ENCODE data around the gene MACROD1. TPM values are rescaled to one million over a fixed set of nuclear protein-coding genes. Genes with fewer than 3 reads are reported as not detected.

MACROD1 gene
- total and polyA plus RNA-seq, 2 experiments from 2014 or later, result 21.2 to 29.8 TPM

DNA sequence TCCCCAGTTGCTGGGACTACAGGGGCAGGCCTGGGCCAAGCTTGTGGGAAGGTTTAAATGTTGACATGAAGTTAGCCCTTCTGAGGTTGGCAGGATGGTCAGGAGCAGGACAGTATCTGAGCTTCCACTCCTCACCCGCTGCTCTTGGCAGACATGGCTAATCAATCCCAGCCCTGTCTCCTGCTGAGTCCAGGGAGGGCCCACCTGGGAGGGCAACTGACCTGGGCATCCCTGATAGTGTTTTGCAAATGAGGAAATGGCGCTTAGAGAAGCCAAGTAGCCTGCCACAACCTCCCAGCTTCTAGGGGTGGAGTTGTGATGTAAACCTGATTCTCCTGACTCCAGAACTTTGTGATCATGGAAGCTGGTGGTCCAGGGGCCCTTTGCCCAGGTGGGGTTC lies 113.5 kb downstream of the MACROD1 start:
- no peak for DNase-seq (ENCODE audit: low spot score)
- H3K4me3 ChIP-seq, result no peak overlapping the region
- H3K27ac ChIP-seq, result no peak overlapping the region
- no peaks in the 10 kb centered on the region for H3K27me3 ChIP-seq
- WGBS (ENCODE audit: low lambda C conversion rate, missing lambda C conversion rate), result 79% methylated on average over 2 of the region's 2 CpGs
- H3K4me2 ChIP-seq, result no peak overlapping the region
- no peaks in the 10 kb centered on the region for H4K20me1 ChIP-seq (ENCODE audit: insufficient read depth, poor library complexity, severe bottlenecking)
- no peaks in the 10 kb centered on the region for H3K9me2 ChIP-seq (replicated peaks; ENCODE audit: insufficient read depth)
- TF ChIP-seq, protein P1, sequence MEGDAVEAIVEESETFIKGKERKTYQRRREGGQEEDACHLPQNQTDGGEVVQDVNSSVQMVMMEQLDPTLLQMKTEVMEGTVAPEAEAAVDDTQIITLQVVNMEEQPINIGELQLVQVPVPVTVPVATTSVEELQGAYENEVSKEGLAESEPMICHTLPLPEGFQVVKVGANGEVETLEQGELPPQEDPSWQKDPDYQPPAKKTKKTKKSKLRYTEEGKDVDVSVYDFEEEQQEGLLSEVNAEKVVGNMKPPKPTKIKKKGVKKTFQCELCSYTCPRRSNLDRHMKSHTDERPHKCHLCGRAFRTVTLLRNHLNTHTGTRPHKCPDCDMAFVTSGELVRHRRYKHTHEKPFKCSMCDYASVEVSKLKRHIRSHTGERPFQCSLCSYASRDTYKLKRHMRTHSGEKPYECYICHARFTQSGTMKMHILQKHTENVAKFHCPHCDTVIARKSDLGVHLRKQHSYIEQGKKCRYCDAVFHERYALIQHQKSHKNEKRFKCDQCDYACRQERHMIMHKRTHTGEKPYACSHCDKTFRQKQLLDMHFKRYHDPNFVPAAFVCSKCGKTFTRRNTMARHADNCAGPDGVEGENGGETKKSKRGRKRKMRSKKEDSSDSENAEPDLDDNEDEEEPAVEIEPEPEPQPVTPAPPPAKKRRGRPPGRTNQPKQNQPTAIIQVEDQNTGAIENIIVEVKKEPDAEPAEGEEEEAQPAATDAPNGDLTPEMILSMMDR (IDR thresholded peaks at IDR 0.05; ENCODE audit: poor library complexity), result no peak
- TF ChIP-seq EZH2 (IDR thresholded peaks at IDR 0.05; ENCODE audit: borderline replicate concordance) (no peak), EZH2phosphoT487 (IDR thresholded peaks at IDR 0.05; ENCODE audit: low read depth, severe bottlenecking, unreplicated experiment) (no peak)
- no peaks in the 10 kb centered on the region for H3K9me3 ChIP-seq (ENCODE audit: low read depth)
- H3K79me2 ChIP-seq, result no peaks in the 10 kb centered on the region
- H2AFZ ChIP-seq, result no peak overlapping the region
- H3K36me3 ChIP-seq (replicated peaks; ENCODE audit: insufficient read depth, low read depth), result no peaks in the 10 kb centered on the region
- no peaks in the 10 kb centered on the region for H3K4me1 ChIP-seq (ENCODE audit: insufficient read depth)

GRCh38 chr11:64051297-64051696 lies 114.6 kb downstream of the MACROD1 start:
- H3K79me2 ChIP-seq, result no peaks in the 10 kb centered on the region
- TF ChIP-seq EZH2 (IDR thresholded peaks at IDR 0.05; ENCODE audit: borderline replicate concordance) (no peak), EZH2phosphoT487 (IDR thresholded peaks at IDR 0.05; ENCODE audit: low read depth, severe bottlenecking, unreplicated experiment) (no peak)
- TF ChIP-seq, protein P1 (IDR thresholded peaks at IDR 0.05; ENCODE audit: poor library complexity), result no peak

GRCh38 chr11:64049509-64049908 lies 116.4 kb downstream of the MACROD1 start:
- 97% methylated on average over 8 of the region's 8 CpGs for WGBS (ENCODE audit: low lambda C conversion rate, missing lambda C conversion rate)
- TF ChIP-seq EZH2phosphoT487 (IDR thresholded peaks at IDR 0.05; ENCODE audit: low read depth, severe bottlenecking, unreplicated experiment) (no peak), EZH2 (IDR thresholded peaks at IDR 0.05; ENCODE audit: borderline replicate concordance) (no peak)
- TF ChIP-seq, protein P1 (IDR thresholded peaks at IDR 0.05; ENCODE audit: poor library complexity), result no peak

More at GRCh38 chr11:64051297-64051696, 114.6 kb downstream of the MACROD1 start:
- no peak overlapping the region for H2AFZ ChIP-seq
- H3K4me3 ChIP-seq, result no peak overlapping the region
- H3K9me2 ChIP-seq (replicated peaks; ENCODE audit: insufficient read depth), result no peaks in the 10 kb centered on the region
- H3K36me3 ChIP-seq (replicated peaks; ENCODE audit: insufficient read depth, low read depth), result no peaks in the 10 kb centered on the region
- H3K4me1 ChIP-seq (ENCODE audit: insufficient read depth), result no peaks in the 10 kb centered on the region
- no peak overlapping the region for H3K4me2 ChIP-seq
- WGBS (ENCODE audit: low lambda C conversion rate, missing lambda C conversion rate), result 95% methylated on average over 19 of the region's 19 CpGs
- no peaks in the 10 kb centered on the region for H3K27me3 ChIP-seq
- H3K27ac ChIP-seq, result no peak overlapping the region
- no peaks in the 10 kb centered on the region for H4K20me1 ChIP-seq (ENCODE audit: insufficient read depth, poor library complexity, severe bottlenecking)
- H3K9me3 ChIP-seq (ENCODE audit: low read depth), result no peaks in the 10 kb centered on the region
- no peak for DNase-seq (ENCODE audit: low spot score)

More at GRCh38 chr11:64049509-64049908, 116.4 kb downstream of the MACROD1 start:
- Histone ChIP-seq H3K79me2 (no peaks in the 10 kb centered on the region), H3K9me2 (replicated peaks; ENCODE audit: insufficient read depth) (no peaks in the 10 kb centered on the region), H3K4me1 (ENCODE audit: insufficient read depth) (no peaks in the 10 kb centered on the region), H3K27me3 (no peaks in the 10 kb centered on the region), H3K9me3 (ENCODE audit: low read depth) (no peaks in the 10 kb centered on the region), H3K4me2 (no peak overlapping the region), H2AFZ (no peak overlapping the region), H3K27ac (no peak overlapping the region), H4K20me1 (ENCODE audit: insufficient read depth, poor library complexity, severe bottlenecking) (no peaks in the 10 kb centered on the region), H3K36me3 (replicated peaks; ENCODE audit: insufficient read depth, low read depth) (no peaks in the 10 kb centered on the region), H3K4me3 (no peak overlapping the region)
- DNase-seq (ENCODE audit: low spot score), result no peak

Measured in hepatocyte (in vitro differentiated cells).